ENCODE data around the gene HLCS.

HLCS gene

DNA sequence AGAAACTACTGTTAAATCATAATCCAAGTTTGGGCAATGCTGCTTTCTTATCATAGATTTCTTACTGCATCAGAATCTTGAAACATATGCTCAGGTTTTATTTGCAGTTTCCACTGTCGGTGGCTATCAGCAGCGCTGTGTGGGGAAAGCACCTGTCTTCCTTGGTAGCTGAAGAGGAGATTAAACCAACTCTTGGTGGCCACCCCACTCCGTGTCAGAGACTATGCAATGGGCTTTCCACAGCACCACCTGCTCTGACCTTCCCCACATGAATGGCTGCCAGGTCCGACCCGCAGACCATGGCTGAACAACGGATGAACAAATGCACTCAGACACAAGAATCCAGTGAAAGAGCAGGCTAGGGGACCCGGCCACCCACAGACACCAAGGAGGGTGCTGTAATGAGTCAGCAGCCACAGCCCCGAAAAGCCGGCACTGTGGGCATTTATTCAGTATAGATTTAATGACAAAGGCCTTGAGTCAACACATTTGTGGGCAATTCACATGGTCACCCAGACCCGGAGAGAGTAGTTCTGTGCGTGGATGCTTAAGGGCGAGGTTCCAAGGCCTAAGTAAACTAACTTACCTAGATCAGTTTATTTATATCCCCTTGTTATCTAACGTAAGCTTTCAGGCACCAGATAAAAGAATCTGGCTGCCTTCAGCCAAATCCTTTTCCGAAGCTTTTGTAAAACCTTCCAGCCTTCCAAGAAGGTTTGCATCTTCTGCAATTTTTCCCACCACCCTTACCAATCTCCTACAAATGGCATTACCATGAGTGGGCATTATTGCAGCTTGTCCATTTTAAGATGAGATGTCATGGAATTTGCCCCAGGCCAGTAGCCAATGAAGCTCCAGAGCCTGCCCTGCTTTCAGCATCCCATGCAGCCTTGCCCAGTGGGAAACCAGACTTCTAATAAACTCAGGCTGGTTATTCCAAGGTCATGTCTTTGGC, 82.7 kb downstream of the HLCS start:
- Histone ChIP-seq H3K4me1 (ENCODE audit: control insufficient read depth, low read depth, low read length) (peaks cover 13% of the 10 kb centered on the region), H3K4me3 (ENCODE audit: low read length) (no peak overlapping the region), H3K9ac (ENCODE audit: low read length) (no peak overlapping the region), H3K9me3 (ENCODE audit: control insufficient read depth, low read depth, low read length) (no peaks in the 10 kb centered on the region), H3K36me3 (ENCODE audit: control insufficient read depth, low read depth, low read length) (no peaks in the 10 kb centered on the region), H3K27me3 (ENCODE audit: control insufficient read depth, insufficient read depth, low read length) (no peaks in the 10 kb centered on the region), H3K27ac (ENCODE audit: low read length) (no peak overlapping the region)

DNA sequence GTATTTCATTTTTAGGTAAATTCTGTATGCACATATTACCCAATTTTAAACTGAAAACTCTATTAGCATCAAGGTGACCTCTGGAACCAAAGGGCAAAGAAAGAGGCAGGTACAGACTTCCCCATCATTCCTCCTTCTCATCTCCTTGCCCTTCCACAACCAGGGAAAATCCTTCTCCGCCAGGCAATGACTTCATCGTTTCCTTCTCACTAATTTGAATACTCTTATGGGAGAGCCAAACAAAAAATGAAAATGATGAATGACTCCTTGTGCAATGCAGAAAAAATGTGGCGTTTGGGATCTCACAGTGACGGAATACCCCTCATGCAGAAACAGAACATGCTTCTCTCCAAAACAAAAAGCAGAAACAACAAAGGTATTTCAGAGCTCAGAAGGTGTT, 83.7 kb downstream of the HLCS start:
- H3K27me3 ChIP-seq (ENCODE audit: control insufficient read depth, insufficient read depth, low read length): no peaks in the 10 kb centered on the region
- H3K4me3 ChIP-seq (ENCODE audit: low read length): no peak overlapping the region
- H3K27ac ChIP-seq (ENCODE audit: low read length): no peak overlapping the region
- no peaks in the 10 kb centered on the region for H3K9me3 ChIP-seq (ENCODE audit: control insufficient read depth, low read depth, low read length)
- peaks cover 11% of the 10 kb centered on the region for H3K4me1 ChIP-seq (ENCODE audit: control insufficient read depth, low read depth, low read length)
- H3K9ac ChIP-seq (ENCODE audit: low read length): no peak overlapping the region
- no peaks in the 10 kb centered on the region for H3K36me3 ChIP-seq (ENCODE audit: control insufficient read depth, low read depth, low read length)

DNA sequence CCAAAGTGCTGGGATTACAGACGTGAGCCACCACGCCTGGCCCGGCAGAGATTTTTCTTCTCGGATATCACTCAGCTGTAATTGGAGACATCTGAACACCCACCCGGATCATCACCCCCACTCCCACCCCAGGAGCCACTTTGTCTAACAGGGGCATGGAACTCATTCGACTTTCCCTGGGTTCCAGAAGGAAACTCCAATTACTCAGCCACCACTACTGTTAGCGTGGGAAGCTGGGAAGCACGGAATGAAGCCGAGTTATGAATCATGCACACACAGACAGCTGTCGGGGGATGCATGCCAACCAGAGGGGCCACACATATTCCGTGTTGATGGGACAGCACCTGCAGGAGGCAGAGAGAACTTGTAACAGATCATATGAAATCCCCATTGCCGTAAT, 85.2 kb downstream of the HLCS start:
- Histone ChIP-seq H3K9ac (ENCODE audit: low read length) (no peak overlapping the region), H3K27me3 (ENCODE audit: control insufficient read depth, insufficient read depth, low read length) (no peaks in the 10 kb centered on the region), H3K4me1 (ENCODE audit: control insufficient read depth, low read depth, low read length) (peaks cover 8% of the 10 kb centered on the region), H3K27ac (ENCODE audit: low read length) (no peak overlapping the region), H3K36me3 (ENCODE audit: control insufficient read depth, low read depth, low read length) (no peaks in the 10 kb centered on the region), H3K9me3 (ENCODE audit: control insufficient read depth, low read depth, low read length) (no peaks in the 10 kb centered on the region), H3K4me3 (ENCODE audit: low read length) (no peak overlapping the region)

DNA sequence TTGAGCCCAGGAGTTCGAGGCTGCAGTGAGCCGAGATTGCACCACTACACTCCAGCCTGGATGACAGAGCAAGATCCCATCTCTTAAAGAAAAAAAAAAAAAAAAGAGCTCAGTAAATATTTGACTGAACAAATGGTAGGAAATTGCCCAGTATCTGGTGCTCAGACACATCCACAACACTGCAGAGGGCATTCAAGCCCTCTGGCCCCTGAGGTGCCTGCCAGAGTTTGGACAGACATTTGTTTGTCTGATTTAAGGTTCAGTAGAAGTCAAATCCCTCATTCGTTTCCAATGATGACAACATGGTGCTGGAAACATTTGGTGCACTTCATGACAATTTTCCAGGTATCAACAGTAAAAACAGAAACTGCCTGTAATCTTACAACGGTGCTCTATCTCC, 86.6 kb downstream of the HLCS start:
- Histone ChIP-seq H3K36me3 (ENCODE audit: control insufficient read depth, low read depth, low read length) (no peaks in the 10 kb centered on the region), H3K27me3 (ENCODE audit: control insufficient read depth, insufficient read depth, low read length) (no peaks in the 10 kb centered on the region), H3K27ac (ENCODE audit: low read length) (no peak overlapping the region)

DNA sequence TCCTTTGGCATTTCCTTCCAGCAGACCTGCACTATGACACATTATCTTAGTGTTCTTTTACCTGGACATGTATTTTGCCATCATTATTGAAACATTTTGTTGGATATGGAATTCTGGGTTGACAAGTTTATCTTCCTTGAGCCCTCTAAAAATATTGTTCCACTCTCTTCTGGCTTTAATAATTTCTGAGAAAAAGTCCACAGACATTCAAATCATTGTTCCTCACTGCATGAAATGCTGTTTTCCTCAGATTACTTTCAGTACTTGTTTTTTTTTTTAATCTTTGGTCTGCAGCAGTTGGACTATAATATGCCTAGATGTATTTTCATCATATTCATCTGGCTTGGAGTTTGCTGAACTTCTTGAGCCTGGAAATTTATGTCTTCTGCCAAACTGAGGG, 88.7 kb downstream of the HLCS start:
- Histone ChIP-seq H3K9me3 (ENCODE audit: control insufficient read depth, low read depth, low read length) (no peaks in the 10 kb centered on the region), H3K4me3 (ENCODE audit: low read length) (no peak overlapping the region), H3K27me3 (ENCODE audit: control insufficient read depth, insufficient read depth, low read length) (no peaks in the 10 kb centered on the region), H3K27ac (ENCODE audit: low read length) (no peak overlapping the region), H3K36me3 (ENCODE audit: control insufficient read depth, low read depth, low read length) (no peaks in the 10 kb centered on the region), H3K9ac (ENCODE audit: low read length) (no peak overlapping the region), H3K4me1 (ENCODE audit: control insufficient read depth, low read depth, low read length) (no peaks in the 10 kb centered on the region)

More for the DNA sequence above, 86.6 kb downstream of the HLCS start:
- peaks cover 8% of the 10 kb centered on the region for H3K4me1 ChIP-seq (ENCODE audit: control insufficient read depth, low read depth, low read length)
- no peaks in the 10 kb centered on the region for H3K9me3 ChIP-seq (ENCODE audit: control insufficient read depth, low read depth, low read length)
- no peak overlapping the region for H3K4me3 ChIP-seq (ENCODE audit: low read length)
- H3K9ac ChIP-seq (ENCODE audit: low read length): no peak overlapping the region

DNA sequence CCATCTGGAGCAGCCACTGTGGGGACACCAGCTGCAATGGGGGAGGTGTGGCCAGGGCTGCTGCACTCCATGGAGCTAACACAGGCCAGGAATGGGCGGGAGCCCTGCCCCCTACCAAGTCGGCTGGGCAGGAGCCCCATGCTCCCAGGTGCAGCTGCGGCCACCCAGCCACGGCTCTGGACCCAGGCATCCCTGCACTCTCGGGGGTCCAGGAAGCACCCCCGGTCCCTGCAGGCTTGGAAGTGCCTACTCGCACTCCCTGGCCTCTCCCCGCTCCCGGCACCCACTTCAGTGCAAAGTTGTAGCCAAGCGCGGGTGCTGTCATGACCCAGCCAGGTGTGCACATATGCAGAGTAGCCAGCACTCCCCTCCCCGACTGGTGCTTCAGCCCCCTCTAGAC, 91.8 kb downstream of the HLCS start:
- H3K9ac ChIP-seq (ENCODE audit: low read length): no peak overlapping the region
- H3K9me3 ChIP-seq (ENCODE audit: control insufficient read depth, low read depth, low read length): no peaks in the 10 kb centered on the region
- H3K4me3 ChIP-seq (ENCODE audit: low read length): no peak overlapping the region
- no peaks in the 10 kb centered on the region for H3K27me3 ChIP-seq (ENCODE audit: control insufficient read depth, insufficient read depth, low read length)
- no peaks in the 10 kb centered on the region for H3K36me3 ChIP-seq (ENCODE audit: control insufficient read depth, low read depth, low read length)
- no peak overlapping the region for H3K27ac ChIP-seq (ENCODE audit: low read length)
- no peaks in the 10 kb centered on the region for H3K4me1 ChIP-seq (ENCODE audit: control insufficient read depth, low read depth, low read length)

DNA sequence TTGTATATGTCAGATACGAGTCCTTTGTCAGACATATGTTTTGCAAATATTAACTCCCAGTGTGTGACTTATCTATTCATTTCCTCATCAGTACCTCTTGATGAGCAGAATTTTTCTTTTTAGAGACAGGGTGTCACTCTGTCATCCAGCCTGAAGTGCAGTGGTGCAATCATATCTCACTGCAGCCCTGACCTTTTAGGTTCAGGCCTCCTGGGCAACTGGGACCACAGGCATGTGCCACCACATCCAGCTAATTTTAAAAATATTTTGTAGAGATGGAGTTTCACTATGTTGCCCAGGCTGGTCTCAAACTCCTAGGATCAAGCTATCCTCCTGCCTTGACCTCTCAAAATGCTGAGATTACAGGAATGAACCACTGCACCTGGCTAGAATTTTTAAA, 93.0 kb downstream of the HLCS start:
- Histone ChIP-seq H3K4me3 (ENCODE audit: low read length) (no peak overlapping the region), H3K36me3 (ENCODE audit: control insufficient read depth, low read depth, low read length) (no peaks in the 10 kb centered on the region), H3K27ac (ENCODE audit: low read length) (no peak overlapping the region), H3K27me3 (ENCODE audit: control insufficient read depth, insufficient read depth, low read length) (no peaks in the 10 kb centered on the region), H3K9me3 (ENCODE audit: control insufficient read depth, low read depth, low read length) (no peaks in the 10 kb centered on the region), H3K9ac (ENCODE audit: low read length) (no peak overlapping the region), H3K4me1 (ENCODE audit: control insufficient read depth, low read depth, low read length) (no peaks in the 10 kb centered on the region)

DNA sequence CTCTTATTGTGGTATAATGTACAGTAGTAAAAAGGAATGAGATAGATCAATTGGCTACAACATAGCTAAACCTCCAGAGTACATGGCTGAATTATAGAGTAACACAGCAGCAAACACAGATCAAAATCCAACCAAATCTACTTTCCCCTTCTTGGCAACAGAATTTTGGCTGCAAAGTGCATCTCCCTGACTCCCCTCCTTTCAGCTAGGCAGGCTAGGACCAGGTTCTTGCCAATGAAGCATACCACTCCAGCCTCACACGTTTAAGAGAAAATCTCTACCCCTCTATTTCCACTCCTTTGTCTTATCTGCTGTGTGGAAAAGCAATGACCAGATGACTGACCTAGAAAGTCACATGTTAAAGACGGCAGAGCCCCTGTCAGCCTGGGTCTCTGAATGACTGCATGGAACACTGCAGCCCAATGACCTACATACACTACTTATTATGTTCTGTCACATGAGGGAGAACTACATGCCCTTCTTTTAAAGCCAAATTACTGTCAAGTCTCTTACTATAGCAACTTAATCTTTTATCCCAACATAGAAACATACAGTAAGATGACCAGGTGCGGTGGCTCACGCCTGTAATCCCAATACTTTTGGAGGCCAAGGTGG, 99.1 kb downstream of the HLCS start:
- Histone ChIP-seq H3K9me3 (ENCODE audit: control insufficient read depth, low read depth, low read length) (no peaks in the 10 kb centered on the region), H3K4me1 (ENCODE audit: control insufficient read depth, low read depth, low read length) (no peaks in the 10 kb centered on the region), H3K4me3 (ENCODE audit: low read length) (no peak overlapping the region), H3K36me3 (ENCODE audit: control insufficient read depth, low read depth, low read length) (no peaks in the 10 kb centered on the region), H3K9ac (ENCODE audit: low read length) (no peak overlapping the region), H3K27ac (ENCODE audit: low read length) (no peak overlapping the region), H3K27me3 (ENCODE audit: control insufficient read depth, insufficient read depth, low read length) (no peaks in the 10 kb centered on the region)

DNA sequence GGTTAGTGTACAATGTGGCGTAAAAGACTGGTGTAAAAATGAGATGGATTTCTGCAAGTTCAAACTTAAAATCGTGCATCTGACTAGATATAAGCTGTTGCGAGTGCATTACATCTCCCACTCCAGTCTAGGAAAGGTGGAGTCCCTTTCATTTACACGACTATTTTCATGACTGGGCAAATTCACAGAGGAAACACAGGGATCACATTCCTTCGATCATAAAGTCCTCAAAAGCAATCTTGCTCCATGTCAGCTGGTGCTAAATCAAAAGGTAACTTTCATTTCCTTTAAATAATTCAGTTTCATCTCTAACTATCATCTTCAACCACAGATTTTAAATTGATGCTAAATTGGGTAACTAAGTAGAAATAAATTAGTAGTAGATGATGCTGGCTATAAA, 100.0 kb downstream of the HLCS start:
- H3K27me3 ChIP-seq (ENCODE audit: control insufficient read depth, insufficient read depth, low read length): no peaks in the 10 kb centered on the region
- H3K9me3 ChIP-seq (ENCODE audit: control insufficient read depth, low read depth, low read length): no peaks in the 10 kb centered on the region
- no peak overlapping the region for H3K4me3 ChIP-seq (ENCODE audit: low read length)
- H3K36me3 ChIP-seq (ENCODE audit: control insufficient read depth, low read depth, low read length): no peaks in the 10 kb centered on the region
- H3K9ac ChIP-seq (ENCODE audit: low read length): no peak overlapping the region
- H3K4me1 ChIP-seq (ENCODE audit: control insufficient read depth, low read depth, low read length): no peaks in the 10 kb centered on the region
- no peak overlapping the region for H3K27ac ChIP-seq (ENCODE audit: low read length)

DNA sequence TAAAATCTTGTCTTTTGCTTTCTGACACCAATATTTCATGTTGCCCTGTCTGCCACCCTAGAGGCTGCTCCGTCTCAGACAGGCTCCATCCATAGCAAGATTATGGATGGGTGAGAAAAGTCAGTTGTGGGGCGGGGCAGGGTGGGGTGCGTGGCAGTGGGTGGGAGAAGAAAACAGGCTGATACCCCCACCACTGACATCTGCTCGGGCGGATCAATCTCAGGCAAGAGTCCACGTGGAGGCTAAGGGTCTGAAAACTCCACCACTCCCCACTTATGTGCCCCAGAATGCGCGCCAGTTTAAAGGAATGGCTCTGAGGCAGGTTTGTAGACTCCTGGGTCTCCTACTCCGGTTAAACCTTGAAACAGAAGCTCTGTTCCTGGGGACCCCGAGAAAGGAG, 101.5 kb downstream of the HLCS start:
- H3K4me3 ChIP-seq (ENCODE audit: low read length): no peak overlapping the region
- H3K36me3 ChIP-seq (ENCODE audit: control insufficient read depth, low read depth, low read length): no peaks in the 10 kb centered on the region
- no peak overlapping the region for H3K27ac ChIP-seq (ENCODE audit: low read length)
- H3K9me3 ChIP-seq (ENCODE audit: control insufficient read depth, low read depth, low read length): no peaks in the 10 kb centered on the region
- H3K9ac ChIP-seq (ENCODE audit: low read length): no peak overlapping the region
- H3K27me3 ChIP-seq (ENCODE audit: control insufficient read depth, insufficient read depth, low read length): no peaks in the 10 kb centered on the region
- H3K4me1 ChIP-seq (ENCODE audit: control insufficient read depth, low read depth, low read length): peaks cover under 1% of the 10 kb centered on the region

DNA sequence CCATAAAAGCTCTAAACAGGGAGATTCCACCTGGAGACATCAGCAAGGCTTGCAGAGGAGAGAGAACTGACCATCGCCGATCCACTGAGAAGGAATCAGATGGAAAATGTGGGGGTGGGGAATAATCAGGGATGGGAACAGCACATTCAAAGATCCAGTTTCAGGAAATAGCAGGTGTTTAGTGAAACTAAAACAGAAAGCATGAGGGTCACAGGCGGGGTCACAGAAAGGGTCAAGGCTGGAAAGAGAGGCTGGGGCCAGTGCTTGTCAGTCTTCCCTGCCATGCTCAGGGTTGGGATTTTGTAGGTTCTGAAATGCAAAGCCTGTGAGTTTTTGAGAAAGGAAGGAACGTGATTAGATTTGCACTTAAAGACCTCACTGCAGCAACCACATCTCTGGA, 103.2 kb downstream of the HLCS start:
- Histone ChIP-seq H3K9ac (ENCODE audit: low read length) (no peak overlapping the region), H3K27ac (ENCODE audit: low read length) (no peak overlapping the region), H3K36me3 (ENCODE audit: control insufficient read depth, low read depth, low read length) (no peaks in the 10 kb centered on the region), H3K9me3 (ENCODE audit: control insufficient read depth, low read depth, low read length) (no peaks in the 10 kb centered on the region), H3K4me3 (ENCODE audit: low read length) (no peak overlapping the region), H3K27me3 (ENCODE audit: control insufficient read depth, insufficient read depth, low read length) (no peaks in the 10 kb centered on the region), H3K4me1 (ENCODE audit: control insufficient read depth, low read depth, low read length) (peaks cover 2% of the 10 kb centered on the region)

Data from iPS-18a (cell line).